WERI-Rb-1 (cell line): ENCODE results near the gene CTU2.
"Not testable (repeated sequence)": the region's sequence is repeated elsewhere in the genome, so short reads cannot be mapped to it uniquely, and the experiment has no call there.

ENCODE experiments used
- DNase-seq: peaks from one replicate; pipeline ENCODE4 v3.0.0-alpha.2; 2020
- H3K27ac ChIP-seq: fragments of 250-450 bp; sonication (Bioruptor Pico); 2 replicates; pipeline ENCODE4 v1.5.1; 2020; ENCODE audit warnings: mild to moderate bottlenecking, moderate library complexity
- H3K27me3 ChIP-seq: fragments of 250-450 bp; sonication (Bioruptor Pico); 2 replicates; pipeline ENCODE4 v1.5.1; 2021; ENCODE audit warnings: mild to moderate bottlenecking, low read depth, moderate library complexity; ENCODE audit not compliant: insufficient read depth, severe bottlenecking
- H3K36me3 ChIP-seq: fragments of 250-450 bp; sonication (Bioruptor Pico); 2 replicates; pipeline ENCODE4 v1.5.1; 2020; ENCODE audit warnings: mild to moderate bottlenecking, moderate library complexity
- H3K4me3 ChIP-seq: 2 replicates; pipeline ENCODE4 v1.5.1; 2011; ENCODE audit warnings: low read depth, mild to moderate bottlenecking, control low read depth, low read length
- H3K9me3 ChIP-seq: fragments of 250-450 bp; sonication (Bioruptor Pico); 2 replicates; pipeline ENCODE4 v1.5.1; 2021; ENCODE audit warnings: mild to moderate bottlenecking, moderate library complexity; ENCODE audit not compliant: severe bottlenecking
- CTCF ChIP-seq: IDR thresholded peaks from 2 replicates; pipeline ENCODE4 v1.5.1; 2011; ENCODE audit warnings: low read depth, mild to moderate bottlenecking, control low read depth, inconsistent platforms, low read length

CTU2 gene

GRCh38 chr16:88662222-88662842 lies 44.0 kb upstream of the CTU2 start:
- Histone ChIP-seq H3K4me3 (peak overlapping the region; percentile 70), H3K27ac (peak overlapping the region; percentile 58), H3K36me3 (no peaks in the 10 kb centered on the region), H3K27me3 (no peaks in the 10 kb centered on the region), H3K9me3 (no peaks in the 10 kb centered on the region)
- no peak for DNase-seq
- no peak for TF ChIP-seq CTCF

- H3K27me3 ChIP-seq = no peaks in the 10 kb centered on the region
Measured at GRCh38 chr16:88662843-88663606, 43.3 kb upstream of the CTU2 start, which contains the start of gene MVD. TSS of gene MVD (minus strand) at chr16:88663091. CDS start at chr16:88663080, 11 bp downstream.

DNA sequence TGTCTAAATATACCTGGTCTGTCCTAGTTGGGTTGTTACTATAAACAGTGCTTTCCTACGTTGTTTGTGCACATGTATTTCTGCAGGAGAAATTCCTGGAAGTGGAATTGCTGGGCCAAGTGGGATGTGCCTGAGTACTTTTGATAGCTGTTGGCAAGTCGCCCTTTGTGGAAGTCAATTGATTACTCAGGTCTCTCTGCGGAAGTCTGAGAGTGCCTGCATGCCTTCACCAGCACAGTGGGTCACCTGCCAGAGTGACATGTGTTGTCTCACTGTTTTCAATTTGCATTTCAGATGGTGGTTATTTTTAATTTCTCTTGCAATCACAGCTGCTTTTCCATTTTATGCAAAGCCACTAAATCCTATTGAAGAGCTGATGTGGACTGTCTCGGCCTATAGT lies 41.2 kb upstream of the CTU2 start:
- TF ChIP-seq CTCF = no peak
- no peaks in the 10 kb centered on the region for H3K9me3 ChIP-seq
- no peaks in the 10 kb centered on the region for H3K36me3 ChIP-seq
- H3K27ac ChIP-seq = no peak overlapping the region
- no peaks in the 10 kb centered on the region for H3K27me3 ChIP-seq
- H3K4me3 ChIP-seq = no peak overlapping the region
- no peak for DNase-seq

More at GRCh38 chr16:88662843-88663606, 43.3 kb upstream of the CTU2 start, which contains the start of gene MVD:
- Histone ChIP-seq H3K27ac (peak within 1 kb of the TSS; percentile 74), H3K9me3 (no peaks in the 10 kb centered on the region), H3K4me3 (peak within 1 kb of the TSS; percentile 70), H3K36me3 (no peaks in the 10 kb centered on the region)
- 0 out of 2 replicates have a peak, but pooled peaks have one; percentile 2 for TF ChIP-seq CTCF
- DNase-seq = peak; percentile 91

DNA sequence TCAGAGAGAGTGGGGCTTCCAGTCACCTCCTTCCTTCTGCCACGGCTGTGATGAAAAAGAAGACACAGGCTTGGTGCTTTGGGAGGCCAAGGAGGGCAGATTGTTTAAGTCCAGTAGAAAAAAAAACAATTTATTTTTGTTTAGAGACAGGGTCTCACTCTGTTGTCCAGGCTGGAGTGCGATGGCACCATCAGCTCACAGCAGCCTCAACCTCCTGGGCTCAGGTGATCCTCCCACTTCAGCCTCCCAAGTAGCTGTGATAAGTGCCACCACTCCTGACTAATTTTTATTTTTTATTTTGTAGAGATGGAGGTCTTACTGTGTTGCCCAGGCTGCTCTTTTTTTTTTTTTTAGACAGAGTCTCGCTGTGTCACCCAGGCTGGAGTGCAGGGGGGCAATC lies 40.7 kb upstream of the CTU2 start:
- TF ChIP-seq CTCF = no peak

DNA sequence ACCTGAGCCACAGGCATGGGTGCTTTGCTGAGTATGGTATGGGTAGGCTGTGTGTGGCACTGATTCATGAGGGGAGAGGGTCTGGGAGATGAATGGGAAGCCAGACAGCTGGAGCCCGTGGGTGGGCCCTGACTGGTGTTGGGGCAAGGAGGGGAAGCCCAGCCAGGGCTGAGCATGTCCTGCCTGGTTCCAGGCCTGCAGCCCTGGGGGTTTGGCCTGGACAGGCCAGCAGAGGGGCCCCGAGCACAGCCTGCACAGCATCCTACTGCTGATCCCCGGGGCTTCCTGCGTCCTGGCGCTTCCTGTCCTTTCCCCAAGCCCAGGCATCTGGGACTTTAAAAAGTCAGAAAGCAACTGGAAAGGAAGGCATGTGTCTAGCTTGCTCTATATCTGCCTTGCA lies 38.8 kb upstream of the CTU2 start:
- no peak for TF ChIP-seq CTCF
- no peaks in the 10 kb centered on the region for H3K9me3 ChIP-seq
- H3K4me3 ChIP-seq = no peak overlapping the region
- H3K27ac ChIP-seq = no peak overlapping the region
- no peaks in the 10 kb centered on the region for H3K27me3 ChIP-seq
- no peak for DNase-seq
- no peaks in the 10 kb centered on the region for H3K36me3 ChIP-seq

More for the DNA sequence above, 40.7 kb upstream of the CTU2 start:
- Histone ChIP-seq H3K9me3 (no peaks in the 10 kb centered on the region), H3K4me3 (no peak overlapping the region), H3K27me3 (no peaks in the 10 kb centered on the region), H3K27ac (no peak overlapping the region), H3K36me3 (no peaks in the 10 kb centered on the region)
- no peak for DNase-seq

DNA sequence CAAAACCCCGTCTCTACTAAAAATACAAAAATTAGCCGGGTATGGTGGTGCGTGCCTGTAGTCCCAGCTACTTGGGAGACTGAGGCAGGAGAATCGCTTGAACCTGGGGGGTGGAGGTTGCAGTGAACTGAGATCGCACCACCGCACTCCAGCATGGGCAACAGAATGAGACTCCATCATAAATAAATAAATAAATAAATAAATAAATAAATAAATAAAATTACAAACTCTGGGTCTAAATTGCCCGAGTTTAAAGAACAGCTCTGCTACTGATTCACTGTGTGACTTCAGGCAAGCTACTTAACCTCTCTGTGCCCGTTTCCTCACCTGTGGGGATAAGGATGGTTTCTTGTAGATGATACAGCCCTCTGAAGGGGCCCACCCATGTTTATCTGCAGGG lies 36.8 kb upstream of the CTU2 start:
- H3K4me3 ChIP-seq, H3K27me3 ChIP-seq, H3K36me3 ChIP-seq, H3K9me3 ChIP-seq, H3K27ac ChIP-seq, DNase-seq: not testable (repeated sequence)
